Keratinocyte (primary cell): Measurements from ENCODE around the gene EHD3. TPM values are rescaled to one million over a fixed set of nuclear protein-coding genes. Genes with fewer than 3 reads are reported as not detected.

Source experiments
- DNase-seq: peaks from one replicate; pipeline ENCODE4 v3.0.0-alpha.2; 2011; ENCODE audit warnings: low read depth, missing footprints, low spot score
- FAIRE-seq: peaks from 2 replicates; lab custom pipeline; 2011; peaks lifted over from hg19 to GRCh38; lab: Jason Lieb, UNC
- H2AFZ ChIP-seq: 2 replicates; pipeline ENCODE4 v1.6.0; 2012; ENCODE audit warnings: low read length, control low read depth, inconsistent platforms; ENCODE audit not compliant: control insufficient read depth
- H3K27ac ChIP-seq: 2 replicates; pipeline ENCODE4 v1.5.1; 2011; ENCODE audit warnings: low read length; ENCODE audit not compliant: control insufficient read depth, insufficient read depth
- H3K27me3 ChIP-seq: 3 replicates; pipeline ENCODE4 v1.6.0; 2011; ENCODE audit warnings: low read length; ENCODE audit not compliant: control insufficient read depth, insufficient read depth; ENCODE audit errors: extremely low read depth
- H3K36me3 ChIP-seq, 2 experiments: 2 replicates in 1 of 2; 3 replicates in 1 of 2; pipeline ENCODE4 v1.5.1; 2011; ENCODE audit warnings: low read length in 2 of 2, mild to moderate bottlenecking in 1 of 2; ENCODE audit not compliant: control insufficient read depth in 2 of 2, insufficient read depth in 2 of 2; ENCODE audit errors: extremely low read depth in 1 of 2
- H3K4me1 ChIP-seq: 3 replicates; pipeline ENCODE4 v1.5.1; 2011; ENCODE audit warnings: low read length; ENCODE audit not compliant: control insufficient read depth, insufficient read depth; ENCODE audit errors: extremely low read depth
- H3K4me2 ChIP-seq: 3 replicates; pipeline ENCODE4 v1.6.0; 2011; ENCODE audit warnings: low read depth, low read length; ENCODE audit not compliant: control insufficient read depth, insufficient read depth; ENCODE audit errors: extremely low read depth
- H3K4me3 ChIP-seq, 3 experiments: fragments of 200-600 bp in 1 of 3; sonication (generic) in 1 of 3; 2 replicates in 2 of 3; 3 replicates in 1 of 3; pipeline ENCODE4 v1.5.1; 2011 to 2016; ENCODE audit warnings: low read length in 3 of 3, mild to moderate bottlenecking in 3 of 3, control low read depth in 2 of 3, inconsistent platforms in 1 of 3, low read depth in 1 of 3, mixed read lengths in 1 of 3, mixed run types in 1 of 3, moderate library complexity in 1 of 3; ENCODE audit not compliant: control insufficient read depth in 2 of 3, insufficient read depth in 2 of 3; ENCODE audit errors: extremely low read depth in 1 of 3
- H3K79me2 ChIP-seq: 2 replicates; pipeline ENCODE4 v1.6.0; 2012; ENCODE audit warnings: low read length; ENCODE audit not compliant: control insufficient read depth, insufficient read depth
- H3K9ac ChIP-seq: 3 replicates; pipeline ENCODE4 v1.6.0; 2011; ENCODE audit warnings: low read length; ENCODE audit not compliant: control insufficient read depth, insufficient read depth; ENCODE audit errors: extremely low read depth
- H3K9me1 ChIP-seq: 3 replicates; pipeline ENCODE4 v1.6.0; 2011; ENCODE audit warnings: low read length; ENCODE audit not compliant: control insufficient read depth, insufficient read depth; ENCODE audit errors: extremely low read depth
- H3K9me3 ChIP-seq: 2 replicates; pipeline ENCODE4 v1.5.1; 2012; ENCODE audit warnings: low read depth, low read length; ENCODE audit not compliant: control insufficient read depth
- H4K20me1 ChIP-seq: 3 replicates; pipeline ENCODE4 v1.6.0; 2011; ENCODE audit warnings: low read length; ENCODE audit not compliant: control insufficient read depth, insufficient read depth; ENCODE audit errors: extremely low read depth
- CTCF ChIP-seq, 3 experiments: IDR thresholded peaks in 1 of 3; conservative IDR thresholded peaks in 1 of 3; optimal IDR thresholded peaks in 1 of 3; 2 replicates in 2 of 3; 3 replicates in 1 of 3; pipeline versions ENCODE3 to v1.5.1; 2011; ENCODE audit warnings: low read length in 3 of 3, mild to moderate bottlenecking in 3 of 3, moderate library complexity in 2 of 3, control low read depth in 1 of 3, inconsistent platforms in 1 of 3; ENCODE audit not compliant: insufficient read depth in 2 of 3; ENCODE audit errors: extremely low read depth in 1 of 3
- EZH2 ChIP-seq: IDR thresholded peaks from one replicate; pipeline ENCODE4 v1.6.1; 2012; ENCODE audit warnings: inconsistent platforms, mild to moderate bottlenecking, low read length, moderate library complexity
- dilution Hi-C: fragments of 300-500 bp; cut with MboI; formaldehyde crosslinking; loops from one replicate; pipeline ENCODE4 v1.7.0; 2020; ENCODE audit warnings: low sequenced_read_pairs; ENCODE audit not compliant: extremely low pct_ligation_motif_present
- polyA plus RNA-seq, 5 experiments: library from polyadenylated mRNA; depleted of rRNA in 3 of 5; stranded (reverse) in 3 of 5; stranded (forward) in 1 of 5; unstranded in 1 of 5; fragments of >200 nt; gene quantifications; 1 replicate in 1 of 5; 2 replicates in 3 of 5; 3 replicates in 1 of 5; pipeline versions ENCODE4 v1.2.1 to v1.2.3, GENCODE V29; 2011 to 2012; ENCODE audit warnings: missing spikeins in 2 of 5, low read depth in 1 of 5, low replicate concordance in 1 of 5

The EHD3 gene
- polyA plus RNA-seq, 1 donor (not counting 4 experiments of a cell fraction or from before 2014, with no cell fraction given) = 5.1 TPM

GRCh38 chr2:31243053-31243452, 9.1 kb downstream of the EHD3 start:
- Histone ChIP-seq H3K79me2 (no peaks in the 10 kb centered on the region), H3K9me1 (no peaks in the 10 kb centered on the region), H3K4me3 (no peak overlapping the region), H3K4me1 (peaks cover 9% of the 10 kb centered on the region), H3K36me3 (no peaks in the 10 kb centered on the region), H4K20me1 (no peaks in the 10 kb centered on the region), H3K27me3 (no peaks in the 10 kb centered on the region), H3K4me2 (no peak overlapping the region), H2AFZ (no peak overlapping the region), H3K9me3 (no peaks in the 10 kb centered on the region), H3K9ac (no peak overlapping the region), H3K27ac (no peak overlapping the region)
- dilution Hi-C loops = no loop called here
- no peak for TF ChIP-seq EZH2
- no peak for TF ChIP-seq CTCF (optimal IDR thresholded peaks at IDR 0.05 in 1 of 3, IDR thresholded peaks at IDR 0.05 in 1 of 3, conservative IDR thresholded peaks at IDR 0.05 in 1 of 3; ENCODE audit: extremely low read depth in 1 of 3, insufficient read depth in 2 of 3, low read length in 3 of 3)
- DNase-seq (no peak), FAIRE-seq (no peak)

- Histone ChIP-seq H3K36me3 (no peaks in the 10 kb centered on the region), H3K27ac (no peak overlapping the region), H4K20me1 (no peaks in the 10 kb centered on the region), H3K9ac (no peak overlapping the region), H3K4me2 (no peak overlapping the region), H3K4me3 (no peak overlapping the region), H3K79me2 (no peaks in the 10 kb centered on the region), H3K27me3 (no peaks in the 10 kb centered on the region), H3K4me1 (peaks cover 9% of the 10 kb centered on the region), H3K9me1 (no peaks in the 10 kb centered on the region), H3K9me3 (no peaks in the 10 kb centered on the region), H2AFZ (no peak overlapping the region)
- dilution Hi-C loops = no loop called here
- FAIRE-seq (no peak), DNase-seq (no peak)
- TF ChIP-seq CTCF (optimal IDR thresholded peaks at IDR 0.05 in 1 of 3, IDR thresholded peaks at IDR 0.05 in 1 of 3, conservative IDR thresholded peaks at IDR 0.05 in 1 of 3; ENCODE audit: extremely low read depth in 1 of 3, insufficient read depth in 2 of 3, low read length in 3 of 3) (no peak), EZH2 (no peak)
Measured at GRCh38 chr2:31244101-31244500, 10.1 kb downstream of the EHD3 start.
